IPS-20b (cell line): ENCODE results near the gene SSC4D.
"Not testable (repeated sequence)": the region's sequence is repeated elsewhere in the genome, so short reads cannot be mapped to it uniquely, and the experiment has no call there.

Experiments
- H3K27ac ChIP-seq: one replicate; pipeline ENCODE4 v1.5.1; 2013; ENCODE audit warnings: low read length
- H3K27me3 ChIP-seq: 2 replicates; pipeline ENCODE4 v1.6.1; 2013; ENCODE audit warnings: mild to moderate bottlenecking, low read length, inconsistent platforms; ENCODE audit not compliant: insufficient read depth
- H3K36me3 ChIP-seq: 2 replicates; pipeline ENCODE4 v1.6.1; 2013; ENCODE audit warnings: low read depth, mild to moderate bottlenecking, inconsistent platforms, low read length, moderate library complexity; ENCODE audit not compliant: insufficient read depth
- H3K4me1 ChIP-seq: 2 replicates; pipeline ENCODE4 v1.6.1; 2013; ENCODE audit warnings: mild to moderate bottlenecking, control low read depth, inconsistent platforms, low read length, moderate library complexity; ENCODE audit not compliant: insufficient read depth
- H3K4me3 ChIP-seq: 2 replicates; pipeline ENCODE4 v1.5.1; 2013; ENCODE audit warnings: mild to moderate bottlenecking, low read length, inconsistent platforms
- H3K9ac ChIP-seq: 2 replicates; pipeline ENCODE4 v1.6.1; 2013; ENCODE audit warnings: low read depth, mild to moderate bottlenecking, inconsistent platforms, low read length, moderate library complexity
- H3K9me3 ChIP-seq: 2 replicates; pipeline ENCODE4 v1.6.1; 2013; ENCODE audit warnings: mild to moderate bottlenecking, low read depth, low read length, inconsistent platforms; ENCODE audit not compliant: insufficient read depth

Gene SSC4D

GRCh38 chr7:76411626-76412025 lies 2.1 kb upstream of the SSC4D start:
- Histone ChIP-seq H3K9ac (no peak overlapping the region), H3K4me1 (no peaks in the 10 kb centered on the region; the same call in 1 of the 2 replicates), H3K9me3 (no peaks in the 10 kb centered on the region), H3K27ac (no peak overlapping the region), H3K4me3 (no peak overlapping the region), H3K27me3 (no peaks in the 10 kb centered on the region), H3K36me3 (no peaks in the 10 kb centered on the region)

GRCh38 chr7:76408121-76408560 lies 1.4 kb downstream of the SSC4D start:
- H3K9me3 ChIP-seq, result no peaks in the 10 kb centered on the region
- no peaks in the 10 kb centered on the region for H3K36me3 ChIP-seq
- H3K9ac ChIP-seq, result no peak overlapping the region
- H3K4me3 ChIP-seq, result no peak overlapping the region
- H3K4me1 ChIP-seq, result no peaks in the 10 kb centered on the region; the same call in 1 of the 2 replicates
- H3K27ac ChIP-seq, result no peak overlapping the region
- no peaks in the 10 kb centered on the region for H3K27me3 ChIP-seq

GRCh38 chr7:76407718-76408117 lies 1.8 kb downstream of the SSC4D start:
- no peaks in the 10 kb centered on the region for H3K27me3 ChIP-seq
- no peak overlapping the region for H3K27ac ChIP-seq

GRCh38 chr7:76405738-76406137 lies 3.8 kb downstream of the SSC4D start:
- Histone ChIP-seq H3K9me3 (no peaks in the 10 kb centered on the region), H3K27me3 (no peaks in the 10 kb centered on the region), H3K4me3 (no peak overlapping the region), H3K9ac (no peak overlapping the region), H3K4me1 (no peaks in the 10 kb centered on the region; the same call in 1 of the 2 replicates), H3K36me3 (no peaks in the 10 kb centered on the region), H3K27ac (no peak overlapping the region)

More at GRCh38 chr7:76407718-76408117, 1.8 kb downstream of the SSC4D start:
- Histone ChIP-seq H3K4me1 (no peaks in the 10 kb centered on the region; the same call in 1 of the 2 replicates), H3K9ac (no peak overlapping the region), H3K4me3 (no peak overlapping the region), H3K36me3 (no peaks in the 10 kb centered on the region), H3K9me3 (no peaks in the 10 kb centered on the region)

GRCh38 chr7:76403780-76404494 lies 5.6 kb downstream of the SSC4D start:
- H3K27ac ChIP-seq, result no peak overlapping the region

GRCh38 chr7:76403097-76403496 lies 6.4 kb downstream of the SSC4D start:
- H3K4me3 ChIP-seq, H3K27ac ChIP-seq, H3K27me3 ChIP-seq, H3K9ac ChIP-seq, H3K9me3 ChIP-seq, H3K36me3 ChIP-seq, H3K4me1 ChIP-seq: not testable (repeated sequence)

More at GRCh38 chr7:76403780-76404494, 5.6 kb downstream of the SSC4D start:
- Histone ChIP-seq H3K4me3 (no peak overlapping the region), H3K9me3 (no peaks in the 10 kb centered on the region), H3K9ac (no peak overlapping the region), H3K4me1 (no peaks in the 10 kb centered on the region), H3K27me3 (no peaks in the 10 kb centered on the region), H3K36me3 (no peaks in the 10 kb centered on the region)

- Histone ChIP-seq H3K9me3 (no peaks in the 10 kb centered on the region), H3K36me3 (no peaks in the 10 kb centered on the region), H3K4me1 (no peaks in the 10 kb centered on the region; the same call in 1 of the 2 replicates), H3K27ac (no peak overlapping the region), H3K4me3 (no peak overlapping the region), H3K9ac (no peak overlapping the region), H3K27me3 (peaks cover 7% of the 10 kb centered on the region)
Observed at GRCh38 chr7:76400248-76400647, 9.2 kb downstream of the SSC4D start.

- no peak overlapping the region for H3K27ac ChIP-seq
- H3K4me3 ChIP-seq, result no peak overlapping the region
- H3K27me3 ChIP-seq, result peaks cover 7% of the 10 kb centered on the region
- H3K36me3 ChIP-seq, result no peaks in the 10 kb centered on the region
- H3K9ac ChIP-seq, result no peak overlapping the region
- H3K4me1 ChIP-seq, result no peaks in the 10 kb centered on the region; the same call in 1 of the 2 replicates
- H3K9me3 ChIP-seq, result no peaks in the 10 kb centered on the region
Observed at GRCh38 chr7:76397409-76398183, 11.9 kb downstream of the SSC4D start.

- Histone ChIP-seq H3K4me1 (no peaks in the 10 kb centered on the region; the same call in 1 of the 2 replicates), H3K9me3 (no peaks in the 10 kb centered on the region), H3K36me3 (no peaks in the 10 kb centered on the region), H3K9ac (no peak overlapping the region), H3K27me3 (peaks cover 7% of the 10 kb centered on the region), H3K4me3 (no peak overlapping the region), H3K27ac (no peak overlapping the region)
Observed at GRCh38 chr7:76396864-76397263, 12.6 kb downstream of the SSC4D start.

- Histone ChIP-seq H3K4me3 (no peak overlapping the region), H3K36me3 (no peaks in the 10 kb centered on the region), H3K27me3 (peaks cover 7% of the 10 kb centered on the region), H3K9me3 (no peaks in the 10 kb centered on the region), H3K4me1 (no peaks in the 10 kb centered on the region; the same call in 1 of the 2 replicates), H3K27ac (no peak overlapping the region), H3K9ac (no peak overlapping the region)
Observed at GRCh38 chr7:76395965-76396726, 13.4 kb downstream of the SSC4D start.

- H3K27me3 ChIP-seq, H3K36me3 ChIP-seq, H3K9ac ChIP-seq, H3K27ac ChIP-seq, H3K9me3 ChIP-seq, H3K4me3 ChIP-seq, H3K4me1 ChIP-seq: not testable (repeated sequence)
Observed at GRCh38 chr7:76395605-76395964, 13.9 kb downstream of the SSC4D start.
